AG09309 (cell line): ENCODE results near the gene SPAG17.

Experiments
- DNase-seq: peaks from one replicate; pipeline ENCODE4 v3.0.0-alpha.2; 2010; ENCODE audit warnings: low read depth
- H3K4me3 ChIP-seq: 2 replicates; pipeline ENCODE4 v1.5.1; 2011; ENCODE audit warnings: mild to moderate bottlenecking, low read depth, low read length, moderate library complexity; ENCODE audit not compliant: control insufficient read depth
- TF ChIP-seq, protein P1 (sequence below): IDR thresholded peaks from 2 replicates; pipeline ENCODE4 v1.5.1; 2011; ENCODE audit warnings: mild to moderate bottlenecking, low read depth, low read length, inconsistent platforms; ENCODE audit not compliant: insufficient read depth, control insufficient read depth; ENCODE audit errors: missing control alignments

The SPAG17 gene

DNA sequence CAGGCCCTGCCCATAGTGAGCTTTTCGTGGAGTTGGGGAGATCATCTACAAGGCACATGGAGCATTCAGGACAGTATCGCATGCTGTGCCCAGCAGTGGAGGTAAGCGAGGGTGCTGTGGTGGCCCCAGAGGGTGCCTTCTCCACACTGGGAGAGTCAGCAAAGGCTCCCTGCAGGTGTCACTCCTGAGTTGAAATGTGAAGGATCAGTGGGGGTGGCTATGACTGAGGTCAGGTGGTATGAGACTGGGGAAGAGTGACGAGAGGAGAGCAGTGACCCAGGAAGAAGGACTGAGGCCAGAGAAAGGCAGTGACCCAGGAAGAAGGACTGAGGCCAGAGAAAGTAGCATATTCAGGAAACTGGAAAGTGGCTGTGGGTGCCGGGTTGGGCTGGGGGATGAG is 53.0 kb downstream of the SPAG17 start:
- no peak for DNase-seq
- H3K4me3 ChIP-seq, result no peak overlapping the region
- TF ChIP-seq, protein P1, sequence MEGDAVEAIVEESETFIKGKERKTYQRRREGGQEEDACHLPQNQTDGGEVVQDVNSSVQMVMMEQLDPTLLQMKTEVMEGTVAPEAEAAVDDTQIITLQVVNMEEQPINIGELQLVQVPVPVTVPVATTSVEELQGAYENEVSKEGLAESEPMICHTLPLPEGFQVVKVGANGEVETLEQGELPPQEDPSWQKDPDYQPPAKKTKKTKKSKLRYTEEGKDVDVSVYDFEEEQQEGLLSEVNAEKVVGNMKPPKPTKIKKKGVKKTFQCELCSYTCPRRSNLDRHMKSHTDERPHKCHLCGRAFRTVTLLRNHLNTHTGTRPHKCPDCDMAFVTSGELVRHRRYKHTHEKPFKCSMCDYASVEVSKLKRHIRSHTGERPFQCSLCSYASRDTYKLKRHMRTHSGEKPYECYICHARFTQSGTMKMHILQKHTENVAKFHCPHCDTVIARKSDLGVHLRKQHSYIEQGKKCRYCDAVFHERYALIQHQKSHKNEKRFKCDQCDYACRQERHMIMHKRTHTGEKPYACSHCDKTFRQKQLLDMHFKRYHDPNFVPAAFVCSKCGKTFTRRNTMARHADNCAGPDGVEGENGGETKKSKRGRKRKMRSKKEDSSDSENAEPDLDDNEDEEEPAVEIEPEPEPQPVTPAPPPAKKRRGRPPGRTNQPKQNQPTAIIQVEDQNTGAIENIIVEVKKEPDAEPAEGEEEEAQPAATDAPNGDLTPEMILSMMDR, result no peak

DNA sequence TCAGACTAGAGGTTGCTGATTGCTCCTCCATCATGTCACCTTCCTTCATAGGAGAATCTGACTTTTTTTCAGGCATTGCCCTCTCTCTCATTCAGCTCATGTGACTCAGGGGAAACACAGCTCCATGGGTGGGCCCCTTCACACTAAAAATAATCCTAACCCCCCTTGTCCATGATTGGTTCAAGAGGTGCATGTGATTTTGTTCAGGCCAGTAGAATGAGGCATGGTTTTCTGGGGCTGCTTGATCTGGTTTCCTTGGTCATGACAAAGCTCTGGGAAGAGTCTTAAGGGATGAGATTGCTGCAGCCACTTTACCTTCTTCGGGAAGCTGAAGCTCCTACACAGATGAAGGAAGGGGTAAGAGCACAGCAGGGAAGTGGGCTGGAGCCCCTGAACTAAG is 56.3 kb downstream of the SPAG17 start:
- H3K4me3 ChIP-seq, result no peak overlapping the region
- TF ChIP-seq, protein P1, result no peak
- DNase-seq, result no peak

DNA sequence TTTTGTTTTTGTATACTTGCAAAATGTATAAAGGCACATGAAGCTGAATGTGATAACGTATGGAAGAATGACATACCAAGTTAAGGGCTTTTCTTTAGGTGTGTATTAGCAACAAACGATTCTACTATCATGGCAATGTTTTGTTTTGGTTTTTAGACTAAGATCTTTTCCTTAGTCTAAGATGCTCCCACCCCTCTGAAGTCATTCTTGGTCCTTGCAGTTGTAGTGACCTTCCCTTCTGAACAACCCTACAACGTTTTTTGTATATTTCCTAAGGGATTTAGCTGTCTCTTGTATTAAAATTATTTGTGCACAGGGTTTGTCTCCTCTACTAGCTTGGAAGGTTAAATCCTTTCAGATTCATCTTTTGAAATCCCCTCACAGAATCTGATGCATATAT is 61.0 kb downstream of the SPAG17 start:
- TF ChIP-seq, protein P1, result no peak
- no peak for DNase-seq
- no peak overlapping the region for H3K4me3 ChIP-seq

DNA sequence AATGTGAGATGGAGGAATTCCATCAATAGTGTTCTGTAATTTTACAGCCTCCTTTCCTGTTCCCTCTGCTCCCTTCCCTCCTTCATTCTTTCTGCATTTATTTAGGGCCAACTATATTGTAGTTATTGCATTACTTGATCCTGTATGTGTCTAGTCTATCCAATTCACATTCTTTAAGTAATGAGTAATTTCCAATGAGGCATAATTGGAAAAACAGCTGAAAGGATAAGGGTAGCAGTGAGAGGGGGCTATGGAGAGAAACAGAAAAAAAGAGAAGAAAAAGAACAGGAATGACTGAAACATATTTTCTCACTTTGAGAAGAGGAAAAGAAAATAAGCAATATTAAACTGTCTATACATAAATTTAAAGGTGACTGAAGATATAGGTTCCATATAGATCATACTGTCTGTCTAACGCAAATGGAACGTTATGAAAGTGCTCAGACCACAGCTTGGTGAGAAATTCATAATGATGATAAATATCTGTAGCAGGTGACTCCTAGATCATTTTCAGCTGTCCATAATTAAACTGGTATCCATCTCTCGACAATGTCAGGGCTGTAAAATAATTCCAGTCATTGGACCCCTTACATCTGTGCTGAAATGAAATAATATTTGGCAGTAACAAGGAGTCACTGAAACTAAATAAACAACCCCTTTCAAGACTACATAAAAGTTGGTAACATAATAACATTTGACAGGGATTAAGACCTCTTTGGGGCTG is 61.8 kb downstream of the SPAG17 start:
- TF ChIP-seq, protein P1, result no peak
- no peak overlapping the region for H3K4me3 ChIP-seq
- DNase-seq, result no peak

DNA sequence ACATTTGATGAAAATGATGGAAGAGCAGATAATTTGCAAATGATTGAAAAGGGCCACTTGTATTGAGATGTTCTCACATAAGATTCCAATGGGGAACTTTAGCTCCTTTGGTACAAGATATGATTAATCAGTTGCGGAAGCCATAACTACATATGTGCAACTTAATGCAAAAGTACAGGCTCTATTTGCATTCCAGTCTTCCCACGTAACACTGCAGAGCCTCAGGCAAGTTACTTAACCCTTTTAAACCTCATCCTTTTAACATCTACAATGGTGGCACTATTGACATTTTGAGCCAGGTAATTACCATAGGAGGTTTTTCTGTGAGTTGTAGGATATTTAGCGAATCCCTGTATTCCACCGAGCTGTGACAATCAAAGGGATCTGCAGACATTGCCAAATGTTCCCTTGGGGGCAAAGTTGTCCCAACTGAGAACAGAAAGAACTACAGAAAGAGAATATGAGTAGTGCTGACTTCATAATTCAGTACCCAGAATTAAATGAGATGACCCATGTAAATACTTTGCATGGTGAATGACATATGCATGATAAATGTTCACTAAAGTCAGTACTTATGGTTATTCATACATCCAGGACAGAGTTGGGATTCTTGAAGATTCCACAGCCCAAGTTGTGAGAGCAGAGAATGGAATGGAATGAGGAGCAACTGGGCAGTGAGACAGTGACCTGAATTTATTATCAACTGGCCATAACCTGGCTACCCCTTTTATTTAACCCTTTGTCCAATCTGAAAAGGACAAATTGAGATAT is 62.6 kb downstream of the SPAG17 start:
- no peak for DNase-seq
- TF ChIP-seq, protein P1, result no peak
- no peak overlapping the region for H3K4me3 ChIP-seq

DNA sequence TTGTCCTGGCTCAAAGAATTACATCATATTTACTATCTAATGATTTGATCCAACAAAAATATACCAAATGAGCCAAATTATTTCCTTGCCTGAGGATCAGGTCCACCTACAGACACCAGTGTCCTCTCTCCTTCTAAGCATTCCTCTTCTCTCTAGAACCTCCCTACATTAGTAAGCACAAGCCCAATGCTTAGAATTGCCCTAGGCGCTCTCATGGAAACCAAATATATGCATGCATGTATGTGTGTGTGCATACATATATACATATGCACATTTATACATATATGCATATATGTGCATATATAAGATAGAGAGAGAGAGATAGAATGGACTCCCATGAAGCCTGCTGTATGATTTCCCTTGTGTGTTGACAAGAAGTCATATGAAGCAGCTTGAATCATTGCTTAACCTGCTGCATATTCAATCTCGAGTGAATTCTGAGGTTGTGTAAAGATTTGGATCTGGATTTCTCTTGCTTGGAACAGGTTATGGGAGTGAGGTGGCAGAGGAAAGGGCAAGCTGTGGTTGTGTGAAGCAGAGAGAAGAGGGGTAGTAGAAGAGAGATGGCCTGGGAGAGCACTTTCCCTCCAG is 66.1 kb downstream of the SPAG17 start:
- H3K4me3 ChIP-seq, result no peak overlapping the region
- no peak for DNase-seq
- TF ChIP-seq, protein P1, result no peak
